Rectal smooth muscle tissue (tissue), 1 donor: ENCODE measurements around the gene USP40.

Experiments used
- H3K27ac ChIP-seq: one replicate; pipeline ENCODE4 v1.7.0; 2013; ENCODE audit warnings: low read depth, low read length, inconsistent platforms
- H3K27me3 ChIP-seq: one replicate; pipeline ENCODE4 v1.7.0; 2013; ENCODE audit warnings: low read length; ENCODE audit not compliant: control insufficient read depth, insufficient read depth
- H3K36me3 ChIP-seq: one replicate; pipeline ENCODE4 v1.7.0; 2013; ENCODE audit warnings: low read length; ENCODE audit not compliant: control insufficient read depth, insufficient read depth
- H3K4me1 ChIP-seq: one replicate; pipeline ENCODE4 v1.7.0; 2013; ENCODE audit warnings: low read length; ENCODE audit not compliant: control insufficient read depth, insufficient read depth
- H3K4me3 ChIP-seq: one replicate; pipeline ENCODE4 v1.7.0; 2013; ENCODE audit warnings: low read length
- H3K9ac ChIP-seq: one replicate; pipeline ENCODE4 v1.7.0; 2013; ENCODE audit warnings: low read length

Gene USP40

GRCh38 chr2:233447506-233448219 is 118.9 kb downstream of the USP40 start:
- no peak overlapping the region for H3K4me3 ChIP-seq
- no peak overlapping the region for H3K9ac ChIP-seq
- H3K36me3 ChIP-seq = peaks cover 28% of the 10 kb centered on the region
- H3K27ac ChIP-seq = no peak overlapping the region
- H3K4me1 ChIP-seq = no peaks in the 10 kb centered on the region
- no peaks in the 10 kb centered on the region for H3K27me3 ChIP-seq

GRCh38 chr2:233446606-233447305 is 119.8 kb downstream of the USP40 start:
- H3K27ac ChIP-seq = no peak overlapping the region
- peaks cover 19% of the 10 kb centered on the region for H3K36me3 ChIP-seq
- H3K9ac ChIP-seq = no peak overlapping the region
- H3K4me1 ChIP-seq = no peaks in the 10 kb centered on the region
- no peak overlapping the region for H3K4me3 ChIP-seq
- no peaks in the 10 kb centered on the region for H3K27me3 ChIP-seq

- no peak overlapping the region for H3K4me3 ChIP-seq
- no peak overlapping the region for H3K9ac ChIP-seq
- H3K4me1 ChIP-seq = no peaks in the 10 kb centered on the region
- no peaks in the 10 kb centered on the region for H3K27me3 ChIP-seq
- peaks cover 18% of the 10 kb centered on the region for H3K36me3 ChIP-seq
- no peak overlapping the region for H3K27ac ChIP-seq
These were observed 120.5 kb downstream of the USP40 start for GRCh38 chr2:233446121-233446520.

GRCh38 chr2:233445152-233445830 is 121.3 kb downstream of the USP40 start:
- no peaks in the 10 kb centered on the region for H3K27me3 ChIP-seq
- no peak overlapping the region for H3K4me3 ChIP-seq
- H3K27ac ChIP-seq = no peak overlapping the region
- H3K4me1 ChIP-seq = no peaks in the 10 kb centered on the region
- no peak overlapping the region for H3K9ac ChIP-seq
- H3K36me3 ChIP-seq = peaks cover 13% of the 10 kb centered on the region

GRCh38 chr2:233444501-233444900 is 122.1 kb downstream of the USP40 start:
- Histone ChIP-seq H3K4me1 (no peaks in the 10 kb centered on the region), H3K27ac (no peak overlapping the region), H3K9ac (no peak overlapping the region), H3K27me3 (no peaks in the 10 kb centered on the region), H3K36me3 (peaks cover 8% of the 10 kb centered on the region), H3K4me3 (no peak overlapping the region)

- no peaks in the 10 kb centered on the region for H3K27me3 ChIP-seq
These were observed 122.9 kb downstream of the USP40 start for GRCh38 chr2:233443511-233444183.

GRCh38 chr2:233442028-233442310 is 124.6 kb downstream of the USP40 start:
- Histone ChIP-seq H3K36me3 (peaks cover 20% of the 10 kb centered on the region), H3K27ac (no peak overlapping the region), H3K27me3 (no peaks in the 10 kb centered on the region), H3K9ac (no peak overlapping the region), H3K4me3 (no peak overlapping the region), H3K4me1 (no peaks in the 10 kb centered on the region)

More at GRCh38 chr2:233443511-233444183, 122.9 kb downstream of the USP40 start:
- Histone ChIP-seq H3K4me1 (no peaks in the 10 kb centered on the region), H3K36me3 (peaks cover 8% of the 10 kb centered on the region), H3K9ac (no peak overlapping the region), H3K4me3 (no peak overlapping the region), H3K27ac (no peak overlapping the region)

GRCh38 chr2:233441161-233442027 is 125.2 kb downstream of the USP40 start:
- Histone ChIP-seq H3K9ac (no peak overlapping the region), H3K4me1 (no peaks in the 10 kb centered on the region), H3K4me3 (no peak overlapping the region), H3K27me3 (no peaks in the 10 kb centered on the region), H3K36me3 (peaks cover 25% of the 10 kb centered on the region), H3K27ac (no peak overlapping the region)

- H3K4me3 ChIP-seq = no peak overlapping the region
- H3K27me3 ChIP-seq = no peaks in the 10 kb centered on the region
- H3K27ac ChIP-seq = no peak overlapping the region
- no peaks in the 10 kb centered on the region for H3K4me1 ChIP-seq
- peaks cover 27% of the 10 kb centered on the region for H3K36me3 ChIP-seq
- H3K9ac ChIP-seq = no peak overlapping the region
These were observed 125.9 kb downstream of the USP40 start for GRCh38 chr2:233440714-233441113.

- Histone ChIP-seq H3K27me3 (no peaks in the 10 kb centered on the region), H3K9ac (no peak overlapping the region), H3K4me3 (no peak overlapping the region), H3K27ac (no peak overlapping the region), H3K4me1 (no peaks in the 10 kb centered on the region), H3K36me3 (peaks cover 30% of the 10 kb centered on the region)
These were observed 126.3 kb downstream of the USP40 start for GRCh38 chr2:233440314-233440713.

- no peak overlapping the region for H3K9ac ChIP-seq
- no peak overlapping the region for H3K27ac ChIP-seq
- no peak overlapping the region for H3K4me3 ChIP-seq
- peaks cover 37% of the 10 kb centered on the region for H3K36me3 ChIP-seq
- no peaks in the 10 kb centered on the region for H3K27me3 ChIP-seq
- H3K4me1 ChIP-seq = no peaks in the 10 kb centered on the region
These were observed 127.4 kb downstream of the USP40 start for GRCh38 chr2:233439191-233439590.
